K562 (cell line): ENCODE data around the gene GEMIN4. TPM values are rescaled to one million over a fixed set of nuclear protein-coding genes. Genes with fewer than 3 reads are reported as not detected.

Source experiments
- CBFA2T3 ChIP-seq: fragments of 450-650 bp; IDR thresholded peaks from 2 replicates; pipeline ENCODE4 v1.6.1; 2017
- CHD2 ChIP-seq: IDR thresholded peaks from 2 replicates; pipeline ENCODE4 v1.6.1; 2011; ENCODE audit warnings: low read depth, low read length
- HDAC8 ChIP-seq: fragments of 450-650 bp; IDR thresholded peaks from 2 replicates; pipeline ENCODE4 v1.6.1; 2016; ENCODE audit warnings: mild to moderate bottlenecking, missing genetic modification characterization, moderate library complexity, missing compliant biosample characterization
- HLTF ChIP-seq: fragments of 450-650 bp; IDR thresholded peaks from 2 replicates; pipeline ENCODE4 v1.6.1; 2016
- HMG20A ChIP-seq: fragments of 450-650 bp; formaldehyde crosslinking; conservative IDR thresholded peaks from 2 replicates; pipeline ENCODE4 v1.4.0; 2020; ENCODE audit warnings: mild to moderate bottlenecking, mixed read lengths
- HNRNPH1 ChIP-seq: fragments of 200-400 bp; formaldehyde crosslinking; optimal IDR thresholded peaks from 2 replicates; pipeline ENCODE3; 2017; ENCODE audit warnings: low read depth, mild to moderate bottlenecking, low read length, moderate library complexity
- ILF3 ChIP-seq: fragments of 450-650 bp; IDR thresholded peaks from 2 replicates; pipeline ENCODE4 v1.6.1; 2018; ENCODE audit warnings: antibody characterized with exemption, mild to moderate bottlenecking, moderate library complexity, borderline replicate concordance
- IRF2 ChIP-seq: sonication (generic); formaldehyde crosslinking; IDR thresholded peaks from 2 replicates; pipeline ENCODE4 v1.8.1; 2022; ENCODE audit warnings: mild to moderate bottlenecking, missing genetic modification reagents
- MCM7 ChIP-seq, 2 experiments: fragments of 450-650 bp; IDR thresholded peaks; 2 replicates each; pipeline ENCODE4 v1.6.1; 2016 to 2018
- MEIS2 ChIP-seq: fragments of 450-650 bp; IDR thresholded peaks from 2 replicates; pipeline ENCODE4 v1.6.1; 2014; ENCODE audit warnings: mild to moderate bottlenecking; ENCODE audit not compliant: partially characterized antibody
- MXI1 ChIP-seq: IDR thresholded peaks from 2 replicates; pipeline ENCODE4 v1.6.1; 2011; ENCODE audit warnings: low read depth, mild to moderate bottlenecking, improper control_type of control experiment, low read length
- MYNN ChIP-seq, 2 experiments: sonication (generic); formaldehyde crosslinking in 1 of 2; IDR thresholded peaks; 2 replicates each; pipeline versions ENCODE4 v1.5.0 to v1.6.1; 2016 to 2020; ENCODE audit warnings: antibody characterized with exemption in 1 of 2, missing genetic modification reagents in 1 of 2
- NR1H2 ChIP-seq: sonication (generic); formaldehyde crosslinking; IDR thresholded peaks from 2 replicates; pipeline ENCODE4 v1.4.0; 2020; ENCODE audit warnings: mild to moderate bottlenecking, missing genetic modification reagents
- NR2C2 ChIP-seq, 2 experiments: fragments of 200-800 bp in 1 of 2; sonication (Bioruptor generic) in 1 of 2; sonication (generic) in 1 of 2; formaldehyde crosslinking in 1 of 2; IDR thresholded peaks; 2 replicates each; pipeline versions ENCODE4 v1.6.1 to v1.8.0; 2016 to 2022; ENCODE audit warnings: mild to moderate bottlenecking in 1 of 2, missing compliant biosample characterization in 1 of 2, missing genetic modification characterization in 1 of 2, missing genetic modification reagents in 1 of 2
- NRF1 ChIP-seq, 2 experiments: fragments of 450-650 bp; IDR thresholded peaks in 1 of 2; conservative IDR thresholded peaks in 1 of 2; 2 replicates each; pipeline ENCODE4 v1.6.1; 2014; ENCODE audit warnings: mild to moderate bottlenecking in 2 of 2
- RBM22 ChIP-seq: fragments of 200-400 bp; formaldehyde crosslinking; IDR thresholded peaks from 2 replicates; pipeline ENCODE4 v1.6.1; 2018; ENCODE audit warnings: low read length, low read depth; ENCODE audit not compliant: poor library complexity, severe bottlenecking
- RFX7 ChIP-seq: fragments of 250-450 bp; sonication (Bioruptor Pico); IDR thresholded peaks from 2 replicates; pipeline ENCODE4 v1.5.1; 2021; ENCODE audit warnings: mild to moderate bottlenecking
- SAP30 ChIP-seq: fragments of 200-600 bp; sonication (generic); IDR thresholded peaks from 2 replicates; pipeline ENCODE4 v1.6.1; 2012; ENCODE audit warnings: borderline replicate concordance, low read depth, mild to moderate bottlenecking, moderate library complexity, low read length, control low read depth, inconsistent platforms; ENCODE audit not compliant: insufficient read depth, poor library complexity, severe bottlenecking
- SMARCE1 ChIP-seq: fragments of 450-650 bp; IDR thresholded peaks from 2 replicates; pipeline ENCODE4 v1.7.1; 2016; ENCODE audit warnings: mild to moderate bottlenecking
- SNRNP70 ChIP-seq: fragments of 200-400 bp; formaldehyde crosslinking; optimal IDR thresholded peaks from 2 replicates; pipeline ENCODE3; 2017; ENCODE audit warnings: low read depth, low read length
- SRSF1 ChIP-seq: fragments of 200-400 bp; formaldehyde crosslinking; IDR thresholded peaks from 2 replicates; pipeline ENCODE4 v1.6.1; 2017; ENCODE audit warnings: mild to moderate bottlenecking, low read depth, low read length, moderate library complexity
- TAF9B ChIP-seq: fragments of 450-650 bp; IDR thresholded peaks from 2 replicates; pipeline ENCODE4 v1.6.1; 2018; ENCODE audit warnings: mild to moderate bottlenecking; ENCODE audit not compliant: partially characterized antibody
- TRIM28 ChIP-seq: fragments of 450-650 bp; IDR thresholded peaks from 2 replicates; pipeline ENCODE4 v1.6.1; 2017
- ZFP91 ChIP-seq: sonication (generic); formaldehyde crosslinking; IDR thresholded peaks from 2 replicates; pipeline ENCODE4 v1.8.0; 2022; ENCODE audit warnings: mild to moderate bottlenecking, missing genetic modification reagents
- ZNF217 ChIP-seq: sonication (generic); formaldehyde crosslinking; IDR thresholded peaks from 2 replicates; pipeline ENCODE4 v1.8.0; 2022; ENCODE audit warnings: mild to moderate bottlenecking, missing genetic modification reagents
- ZNF507 ChIP-seq: conservative IDR thresholded peaks from 2 replicates; pipeline ENCODE4 v1.6.1; 2017; ENCODE audit warnings: missing genetic modification characterization, missing compliant biosample characterization
- polyA plus RNA-seq, 8 experiments: library from polyadenylated mRNA; depleted of rRNA in 4 of 8; stranded (reverse) in 5 of 8; unstranded in 3 of 8; fragments of >200 nt; fragmentation: Nextera tagmentation in 2 of 8; fragmentation: Illumina TruSeq in 1 of 8; extraction: Ambion mirVana in 2 of 8; extraction: Trizol in 1 of 8; gene quantifications; 2 replicates each; pipeline versions ENCODE4 v1.2.1 to v1.2.3, GENCODE V29; 2011 to 2014; ENCODE audit warnings: inconsistent platforms in 1 of 8, missing spikeins in 1 of 8
- total RNA-seq, 7 experiments: library from RNA; depleted of rRNA in 6 of 7; stranded (reverse); fragments of >200 nt in 6 of 7; fragmentation: Illumina TruSeq in 2 of 7; extraction: Trizol in 2 of 7; gene quantifications; 2 replicates each; pipeline versions ENCODE4 v1.2.1 to v1.2.3, GENCODE V29; 2011 to 2021; ENCODE audit warnings: low replicate concordance in 1 of 7
- TF ChIP-seq, protein P1 (sequence below): sonication (generic); formaldehyde crosslinking; IDR thresholded peaks from 2 replicates; pipeline ENCODE4 v1.8.0; 2022; ENCODE audit warnings: missing genetic modification reagents, mild to moderate bottlenecking, moderate library complexity, borderline replicate concordance

GEMIN4 gene
- total and polyA plus RNA-seq, 9 of the 15 experiments (the other 6 are each of a cell fraction or from before 2014, with no cell fraction given) = 1.8 to 42.5 (median 10.8) TPM

- TF ChIP-seq NR2C2 (CRISPR knock-in tag; IDR thresholded peaks at IDR 0.05) = no peak; the same call in 1 of the 2 replicates
- peak; percentile 84 for TF ChIP-seq NR2C2 (tag; IDR thresholded peaks at IDR 0.05)
- no peak for TF ChIP-seq ZNF217 (CRISPR knock-in tag)
- TF ChIP-seq ILF3 = no peak
- TF ChIP-seq SAP30 = peak; percentile 87
- no peak for TF ChIP-seq SMARCE1
- TF ChIP-seq RBM22 = no peak
- TF ChIP-seq HLTF = peak; percentile 25; the same call in 1 of the 2 replicates
- peak; percentile 78; the same call in 1 of the 2 replicates for TF ChIP-seq MXI1
- no peak for TF ChIP-seq RFX7 (CRISPR knock-in tag)
- TF ChIP-seq MCM7 (IDR thresholded peaks at IDR 0.05) = no peak
- TF ChIP-seq SRSF1 = no peak
- TF ChIP-seq ZFP91 (CRISPR knock-in tag) = no peak
- no peak for TF ChIP-seq SNRNP70
- no peak for TF ChIP-seq NR1H2
- peak; percentile 82 to 86 for TF ChIP-seq NRF1 (conservative IDR thresholded peaks at IDR 0.05 in 1 of 2, IDR thresholded peaks at IDR 0.05 in 1 of 2)
- TF ChIP-seq MYNN (IDR thresholded peaks at IDR 0.05) = no peak
- no peak for TF ChIP-seq MYNN (CRISPR knock-in tag; IDR thresholded peaks at IDR 0.05)
- TF ChIP-seq TAF9B = peak; percentile 68
- TF ChIP-seq, protein P1, sequence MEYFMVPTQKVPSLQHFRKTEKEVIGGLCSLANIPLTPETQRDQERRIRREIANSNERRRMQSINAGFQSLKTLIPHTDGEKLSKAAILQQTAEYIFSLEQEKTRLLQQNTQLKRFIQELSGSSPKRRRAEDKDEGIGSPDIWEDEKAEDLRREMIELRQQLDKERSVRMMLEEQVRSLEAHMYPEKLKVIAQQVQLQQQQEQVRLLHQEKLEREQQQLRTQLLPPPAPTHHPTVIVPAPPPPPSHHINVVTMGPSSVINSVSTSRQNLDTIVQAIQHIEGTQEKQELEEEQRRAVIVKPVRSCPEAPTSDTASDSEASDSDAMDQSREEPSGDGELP (CRISPR knock-in tag) = peak; percentile 82; the same call in 1 of the 2 replicates
- no peak for TF ChIP-seq TRIM28
- TF ChIP-seq HDAC8 (tag) = no peak
- no peak for TF ChIP-seq HNRNPH1
- TF ChIP-seq ZNF507 (tag) = no peak
- no peak for TF ChIP-seq MEIS2
- TF ChIP-seq HMG20A = no peak
- no peak for TF ChIP-seq IRF2
- no peak for TF ChIP-seq CHD2
- no peak for TF ChIP-seq CBFA2T3
Observed at GRCh38 chr17:781805-782731, 30.0 kb upstream of the GEMIN4 start, which contains the start of the genes GLOD4 and MRM3 (continued).
